Vagina (tissue), 2 donors: ENCODE data around the gene MYO7B. TPM values are rescaled to one million over a fixed set of nuclear protein-coding genes. Genes with fewer than 3 reads are reported as not detected.

Experiments used
- DNase-seq, 2 donors: peaks; one replicate each; pipeline ENCODE4 v3.0.0-alpha.2; 2017; ENCODE audit errors: extremely low spot score in 2 of 2
- H3K27ac ChIP-seq: fragments of 200-600 bp; sonication (generic); one replicate; pipeline ENCODE4 v1.5.1; 2019
- H3K27me3 ChIP-seq: fragments of 200-600 bp; sonication (generic); one replicate; pipeline ENCODE4 v1.5.1; 2019
- H3K36me3 ChIP-seq, 2 donors: fragments of 200-600 bp; sonication (generic); one replicate each; pipeline ENCODE4 v1.5.1; 2017 to 2019
- H3K4me1 ChIP-seq: fragments of 200-600 bp; sonication (generic); one replicate; pipeline ENCODE4 v1.5.1; 2019
- H3K4me3 ChIP-seq, 2 donors: fragments of 200-600 bp; sonication (generic); 1 replicate in 1 of 2; 2 replicates in 1 of 2; pipeline ENCODE4 v1.5.1; 2016 to 2019
- H3K9me3 ChIP-seq: fragments of 200-600 bp; sonication (generic); one replicate; pipeline ENCODE4 v1.5.1; 2019
- CTCF ChIP-seq, 3 experiments: fragments of 450-650 bp in 2 of 3; fragments of 200-600 bp in 1 of 3; sonication (generic) in 1 of 3; IDR thresholded peaks; one replicate each; pipeline ENCODE4 v1.5.1; 2017 to 2019; ENCODE audit warnings: antibody characterized with exemption in 3 of 3, mild to moderate bottlenecking in 2 of 3, moderate library complexity in 2 of 3
- POLR2A ChIP-seq, 2 donors: fragments of 450-650 bp; IDR thresholded peaks; one replicate each; pipeline ENCODE4 v1.6.1; 2017; ENCODE audit warnings: antibody characterized with exemption in 2 of 2, mild to moderate bottlenecking in 2 of 2, moderate library complexity in 2 of 2
- POLR2AphosphoS5 ChIP-seq, 2 donors: sonication (generic); formaldehyde crosslinking; IDR thresholded peaks; one replicate each; pipeline ENCODE4 v1.9.0; 2017; ENCODE audit warnings: antibody characterized with exemption in 2 of 2, mild to moderate bottlenecking in 2 of 2, low read depth in 1 of 2; ENCODE audit not compliant: insufficient read depth in 1 of 2
- intact Hi-C: fragments of 100-400 bp; cut with DNase I; formaldehyde crosslinking; loops from one replicate; pipeline ENCODE4 v1.15.1; 2023
- total RNA-seq: library from RNA; depleted of rRNA; stranded (reverse); fragments of >200 nt; gene quantifications from one replicate; pipeline ENCODE4 v1.2.3, GENCODE V29; 2016

Gene MYO7B
- total RNA-seq, 1 donor from 2014 or later = not detected

GRCh38 chr2:127670055-127670956 is 134.8 kb downstream of the MYO7B start:
- H3K9me3 ChIP-seq = no peaks in the 10 kb centered on the region
- no peaks in the 10 kb centered on the region for H3K27me3 ChIP-seq
- intact Hi-C loops = no loop called here
- H3K4me1 ChIP-seq = peaks cover 15% of the 10 kb centered on the region
- H3K4me3 ChIP-seq = no peak overlapping the region
- TF ChIP-seq CTCF (IDR thresholded peaks at IDR 0.05) (no peak), POLR2AphosphoS5 (IDR thresholded peaks at IDR 0.05; ENCODE audit: insufficient read depth in 1 of 2, low read depth in 1 of 2) (no peak), POLR2A (IDR thresholded peaks at IDR 0.05) (no peak)
- DNase-seq = peak in 1 of 2 donors; percentile 32
- H3K27ac ChIP-seq = no peak overlapping the region
- no peaks in the 10 kb centered on the region for H3K36me3 ChIP-seq

GRCh38 chr2:127670957-127671290 is 135.4 kb downstream of the MYO7B start:
- peak in 1 of 2 donors; percentile 42 for DNase-seq
- peaks cover 19% of the 10 kb centered on the region for H3K4me1 ChIP-seq
- no peak overlapping the region for H3K27ac ChIP-seq
- H3K36me3 ChIP-seq = no peaks in the 10 kb centered on the region
- no peak overlapping the region for H3K4me3 ChIP-seq
- no peaks in the 10 kb centered on the region for H3K9me3 ChIP-seq
- TF ChIP-seq CTCF (IDR thresholded peaks at IDR 0.05) (no peak), POLR2AphosphoS5 (IDR thresholded peaks at IDR 0.05; ENCODE audit: insufficient read depth in 1 of 2, low read depth in 1 of 2) (no peak), POLR2A (IDR thresholded peaks at IDR 0.05) (no peak)
- H3K27me3 ChIP-seq = no peaks in the 10 kb centered on the region
- intact Hi-C loops = no loop called here

- Histone ChIP-seq H3K4me3 (peak overlapping the region; percentile 58 to 81), H3K36me3 (no peaks in the 10 kb centered on the region), H3K27me3 (no peaks in the 10 kb centered on the region), H3K4me1 (peaks cover 25% of the 10 kb centered on the region), H3K9me3 (no peaks in the 10 kb centered on the region), H3K27ac (peak overlapping the region; percentile 81)
- TF ChIP-seq CTCF (IDR thresholded peaks at IDR 0.05) (no peak), POLR2A (IDR thresholded peaks at IDR 0.05) (no peak), POLR2AphosphoS5 (IDR thresholded peaks at IDR 0.05; ENCODE audit: insufficient read depth in 1 of 2, low read depth in 1 of 2) (no peak)
- intact Hi-C loops = no loop called here
- DNase-seq = peak in 1 of 2 donors; percentile 75
These were observed 136.2 kb downstream of the MYO7B start for GRCh38 chr2:127671557-127672302.

- peaks cover 25% of the 10 kb centered on the region for H3K4me1 ChIP-seq
- DNase-seq = peak in 1 of 2 donors; percentile 84
- TF ChIP-seq POLR2AphosphoS5 (IDR thresholded peaks at IDR 0.05; ENCODE audit: insufficient read depth in 1 of 2, low read depth in 1 of 2) = no peak
- TF ChIP-seq CTCF (IDR thresholded peaks at IDR 0.05) = no peak
- TF ChIP-seq POLR2A (IDR thresholded peaks at IDR 0.05) = no peak
- intact Hi-C loops = no loop called here
- H3K4me3 ChIP-seq = peak overlapping the region; percentile 58 to 81
- no peaks in the 10 kb centered on the region for H3K36me3 ChIP-seq
- no peaks in the 10 kb centered on the region for H3K9me3 ChIP-seq
- H3K27ac ChIP-seq = peak overlapping the region; percentile 81
- no peaks in the 10 kb centered on the region for H3K27me3 ChIP-seq
These were observed 137.1 kb downstream of the MYO7B start for GRCh38 chr2:127672341-127673224.
